Femur (tissue), 1 donor: Measurements from ENCODE around the gene USH2A.

Source experiments
- DNase-seq: peaks from one replicate; pipeline ENCODE4 v3.0.0-alpha.2; 2017

Gene USH2A

GRCh38 chr1:215672482-215672881 lies 750.8 kb downstream of the USH2A start:
- DNase-seq = no peak

DNA sequence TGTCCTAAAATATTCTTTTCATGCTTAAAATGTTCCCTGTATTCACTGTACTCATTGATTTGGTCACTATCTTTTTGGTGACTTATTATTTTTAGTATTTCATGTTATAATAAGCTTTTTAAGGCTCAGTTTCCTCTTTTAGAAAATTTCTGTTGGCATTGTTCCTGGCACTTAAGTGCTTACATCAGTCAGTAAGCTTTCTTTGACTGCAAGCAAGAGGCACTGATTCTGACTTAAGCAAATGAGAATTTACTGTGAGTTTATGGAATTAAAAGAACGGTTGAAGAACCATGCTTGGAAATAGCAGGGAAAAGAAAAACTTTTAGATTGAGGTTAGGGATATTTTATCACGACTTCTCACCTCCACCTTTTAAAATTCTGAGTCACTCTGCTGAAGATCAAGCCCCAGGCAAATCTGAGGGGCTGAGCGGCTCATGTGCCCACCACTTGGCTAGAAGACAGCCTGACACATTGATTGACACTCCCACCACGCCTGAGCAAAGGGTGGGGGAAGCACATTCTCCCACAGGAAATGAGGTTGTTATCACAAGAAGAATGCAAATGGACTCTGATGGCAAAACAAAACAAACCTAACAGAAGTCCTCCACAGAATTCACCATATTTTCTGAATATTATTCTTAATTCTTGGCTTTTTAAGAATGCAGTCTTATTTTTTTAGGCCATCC lies 753.3 kb downstream of the USH2A start:
- DNase-seq = no peak

GRCh38 chr1:215667761-215668160 lies 755.5 kb downstream of the USH2A start:
- no peak for DNase-seq

- no peak for DNase-seq
Observed at GRCh38 chr1:215665215-215665614, 758.0 kb downstream of the USH2A start.

- no peak for DNase-seq
Observed at GRCh38 chr1:215661033-215661432, 762.2 kb downstream of the USH2A start.

GRCh38 chr1:215660259-215660658 lies 763.0 kb downstream of the USH2A start:
- no peak for DNase-seq

GRCh38 chr1:215657047-215657446 lies 766.2 kb downstream of the USH2A start:
- DNase-seq = no peak

GRCh38 chr1:215652371-215652770 lies 770.9 kb downstream of the USH2A start:
- DNase-seq = no peak

DNA sequence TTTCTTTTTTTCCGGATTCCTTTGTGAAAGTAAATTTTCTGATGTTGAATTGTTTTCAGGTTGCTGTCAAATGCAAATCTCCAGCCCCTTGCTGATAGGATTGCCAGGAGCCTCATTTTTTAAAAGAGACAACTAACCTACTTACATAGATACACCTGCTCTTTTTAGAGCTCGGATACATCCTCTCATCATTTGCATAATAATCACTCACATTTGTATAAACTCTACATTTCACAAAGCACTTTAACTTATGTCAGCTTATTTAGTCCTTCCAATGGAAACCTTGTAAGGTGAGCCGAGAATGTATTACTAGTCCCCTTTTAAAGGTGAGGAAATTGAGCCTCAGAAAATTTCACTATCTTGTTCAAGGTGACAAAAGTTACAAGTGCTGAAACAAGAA lies 771.4 kb downstream of the USH2A start:
- DNase-seq = no peak

GRCh38 chr1:215650446-215651149 lies 772.6 kb downstream of the USH2A start:
- DNase-seq = no peak

DNA sequence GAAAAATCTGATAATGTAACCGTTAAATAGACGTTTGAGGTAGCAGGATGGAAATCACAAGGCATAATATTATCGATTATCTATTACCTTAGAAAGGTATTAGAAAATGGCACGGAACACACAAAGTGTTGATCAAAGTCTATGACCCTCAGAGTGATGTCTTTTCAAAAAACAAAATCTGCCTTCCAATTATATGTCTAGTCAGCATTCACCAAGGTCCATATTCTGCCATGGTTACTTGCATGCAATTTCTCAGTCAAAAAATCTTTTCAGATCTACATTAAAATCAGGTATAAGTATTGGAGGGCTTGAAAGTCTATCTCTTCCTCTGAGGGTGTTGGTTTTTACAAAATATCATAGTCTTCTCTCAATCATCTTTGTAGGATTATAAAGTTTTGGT lies 774.3 kb downstream of the USH2A start:
- DNase-seq = no peak

GRCh38 chr1:215647738-215648137 lies 775.5 kb downstream of the USH2A start:
- DNase-seq = no peak

GRCh38 chr1:215645861-215646260 lies 777.4 kb downstream of the USH2A start:
- DNase-seq = no peak

DNA sequence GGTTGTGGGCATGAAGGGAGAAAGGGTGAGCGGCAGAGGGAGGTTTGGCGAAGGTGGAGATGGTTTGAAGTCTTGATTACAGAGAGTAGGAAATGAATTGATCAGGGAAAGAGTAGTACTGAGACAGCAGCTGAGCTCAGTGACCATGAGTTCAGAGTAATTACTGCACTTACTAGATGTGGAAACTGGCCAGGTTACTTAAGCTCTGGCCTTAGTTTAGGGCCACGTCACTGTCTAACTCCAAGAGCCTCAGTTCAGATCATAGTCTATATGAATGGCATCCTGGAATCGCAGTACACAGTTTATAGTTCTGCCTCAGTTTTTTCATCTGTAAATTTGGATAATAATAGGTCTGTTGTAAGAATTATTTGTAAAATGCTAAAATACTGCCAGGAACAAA lies 778.1 kb downstream of the USH2A start:
- DNase-seq = no peak

DNA sequence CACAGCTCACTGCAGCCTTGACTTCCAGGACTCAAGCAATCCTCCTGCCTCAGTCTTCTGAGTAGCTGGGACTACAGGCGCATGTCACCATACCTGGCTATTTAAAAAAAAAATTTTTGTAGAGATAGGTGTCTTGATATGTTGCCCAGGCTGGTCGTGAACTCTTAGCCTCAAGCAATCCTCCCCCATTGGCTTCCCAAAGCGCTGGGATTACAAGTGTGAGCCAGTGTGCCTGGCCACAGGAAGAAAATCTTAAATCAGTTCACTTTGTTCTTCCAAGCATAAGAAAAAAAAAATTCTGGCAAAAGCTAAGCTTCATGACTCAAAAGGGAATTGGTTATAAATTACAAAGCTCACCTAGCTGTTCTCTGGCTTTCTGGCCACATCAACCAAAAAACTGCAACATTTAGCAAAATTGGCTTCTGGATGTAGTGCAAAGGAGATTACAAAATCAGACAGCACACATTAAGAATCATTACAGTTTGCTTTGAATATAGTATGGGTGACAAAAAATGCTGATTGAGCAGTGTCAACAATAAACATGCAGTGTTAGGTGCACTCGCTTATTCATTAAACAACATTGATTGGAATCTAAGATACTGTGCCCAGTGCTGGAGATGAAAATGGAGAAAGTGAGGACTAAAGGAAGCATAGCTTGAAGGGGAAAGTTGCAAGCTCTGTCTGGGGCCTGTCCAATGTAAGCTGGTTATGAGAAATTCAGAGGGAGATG lies 779.5 kb downstream of the USH2A start:
- DNase-seq = no peak

DNA sequence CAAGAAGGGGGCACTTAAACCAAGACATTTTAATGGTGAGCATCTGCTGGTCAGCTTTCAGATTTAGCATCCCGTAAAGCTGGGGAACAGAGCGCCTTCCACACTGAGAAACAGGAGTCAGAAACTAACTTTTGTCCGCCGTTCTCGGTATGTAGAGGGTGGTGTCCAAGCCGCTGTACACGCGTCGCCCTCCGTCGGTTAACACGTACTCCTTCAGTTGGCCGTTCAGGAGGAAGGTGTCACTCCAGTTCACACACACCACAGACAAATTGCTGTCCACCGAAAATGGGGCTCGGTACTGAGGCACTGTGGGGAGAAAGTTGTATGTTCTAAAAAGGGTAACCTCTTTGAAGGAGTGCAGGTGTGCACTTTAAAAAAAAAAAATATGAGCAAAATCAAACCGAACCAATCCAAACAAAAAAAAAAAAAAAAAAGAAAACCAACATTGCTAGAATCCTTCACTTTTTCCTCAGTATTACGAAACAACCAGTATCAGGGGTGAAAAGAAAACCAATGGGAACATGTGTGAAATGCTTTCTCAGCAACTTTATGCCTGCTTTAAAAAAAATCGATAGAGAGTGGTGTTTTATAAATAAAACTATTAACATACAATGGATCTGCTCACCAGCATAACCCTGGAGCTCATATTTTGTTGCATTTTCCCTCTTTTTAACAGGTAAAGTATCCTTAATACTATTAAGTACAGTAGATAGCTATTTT lies 782.7 kb downstream of the USH2A start:
- no peak for DNase-seq

DNA sequence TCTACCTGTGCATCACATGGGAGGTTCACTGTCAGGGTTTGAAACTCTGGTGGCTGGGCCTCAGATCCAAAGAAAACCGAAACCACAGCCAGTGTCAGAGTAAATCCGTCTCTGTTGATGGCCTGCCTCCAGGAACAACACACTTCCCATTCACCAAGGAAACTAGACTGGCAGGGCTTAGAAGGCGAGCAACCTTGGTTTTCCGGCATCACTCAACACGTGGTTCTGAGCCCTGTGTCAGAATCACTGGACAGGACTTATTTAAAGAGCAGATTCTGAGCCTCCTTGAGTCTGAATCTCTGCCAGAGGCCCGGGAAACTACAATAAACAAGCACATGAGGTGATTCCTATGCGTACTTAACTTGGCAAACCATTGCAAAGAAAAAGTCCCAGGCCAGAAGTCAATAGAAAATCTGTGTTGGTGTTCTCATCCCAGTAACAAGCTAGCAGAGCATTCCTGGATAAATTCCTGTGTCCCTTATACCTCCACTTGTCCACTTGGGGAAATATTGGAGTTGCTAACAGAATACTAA lies 786.1 kb downstream of the USH2A start:
- peak; percentile 69 for DNase-seq

DNA sequence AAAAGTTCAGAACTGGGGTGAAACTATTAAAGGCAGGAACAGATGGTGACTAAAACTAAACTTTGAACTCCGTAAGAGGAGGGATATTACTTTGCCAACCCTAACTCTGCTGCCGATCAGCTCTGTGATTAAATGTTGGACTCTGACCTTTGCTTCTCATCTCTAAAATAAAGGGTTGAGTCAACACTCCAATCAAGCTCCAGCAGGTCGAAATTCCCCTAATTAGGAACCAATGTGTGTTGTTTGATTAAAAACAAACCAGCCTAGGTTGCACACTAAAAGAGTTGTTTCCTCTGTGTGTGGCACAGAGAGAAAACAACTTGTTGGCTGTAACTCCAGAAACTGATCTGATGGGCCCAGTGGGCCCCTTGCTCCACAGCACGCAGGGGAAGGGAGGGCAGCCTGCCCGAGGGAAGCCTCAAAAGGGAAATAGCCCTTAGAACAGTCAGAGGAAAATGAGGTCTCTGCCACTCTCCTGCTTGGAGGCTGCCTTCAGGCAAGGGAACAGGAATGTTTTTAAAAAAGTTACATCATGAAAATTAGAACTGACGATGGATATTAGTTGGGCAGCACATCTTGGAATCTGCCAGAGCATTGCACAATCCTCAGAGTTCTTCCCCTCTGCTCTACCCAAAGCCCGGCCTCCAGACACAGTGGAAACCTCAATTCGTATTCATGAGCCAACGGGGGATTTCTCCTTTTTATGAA lies 786.8 kb downstream of the USH2A start:
- peak; percentile 30 for DNase-seq

GRCh38 chr1:215635827-215636226 lies 787.4 kb downstream of the USH2A start:
- no peak for DNase-seq

DNA sequence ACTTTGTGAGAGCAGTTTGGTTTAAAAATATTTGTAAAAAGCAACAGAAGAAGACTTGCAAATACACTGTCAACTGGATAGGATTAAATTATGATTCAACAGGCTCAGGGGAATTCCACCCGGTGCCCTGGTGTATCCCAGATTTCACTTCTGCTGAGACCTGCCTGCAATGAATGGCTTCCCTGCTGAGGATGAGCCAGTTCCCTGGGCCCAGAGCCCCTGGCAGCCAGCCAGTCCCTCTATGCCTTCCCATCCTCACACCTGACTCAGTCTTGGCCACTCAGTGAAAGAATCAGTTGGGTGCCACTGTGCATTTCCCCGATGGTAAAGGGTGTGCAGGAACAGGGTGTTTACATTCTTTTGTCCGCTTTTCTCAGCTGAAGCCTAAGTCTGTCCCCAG lies 791.8 kb downstream of the USH2A start:
- DNase-seq = no peak

GRCh38 chr1:215631040-215631439 lies 792.2 kb downstream of the USH2A start:
- no peak for DNase-seq

GRCh38 chr1:215625949-215626348 lies 797.3 kb downstream of the USH2A start:
- no peak for DNase-seq
